Measurements from ENCODE around the gene FOSL1.

DNA sequence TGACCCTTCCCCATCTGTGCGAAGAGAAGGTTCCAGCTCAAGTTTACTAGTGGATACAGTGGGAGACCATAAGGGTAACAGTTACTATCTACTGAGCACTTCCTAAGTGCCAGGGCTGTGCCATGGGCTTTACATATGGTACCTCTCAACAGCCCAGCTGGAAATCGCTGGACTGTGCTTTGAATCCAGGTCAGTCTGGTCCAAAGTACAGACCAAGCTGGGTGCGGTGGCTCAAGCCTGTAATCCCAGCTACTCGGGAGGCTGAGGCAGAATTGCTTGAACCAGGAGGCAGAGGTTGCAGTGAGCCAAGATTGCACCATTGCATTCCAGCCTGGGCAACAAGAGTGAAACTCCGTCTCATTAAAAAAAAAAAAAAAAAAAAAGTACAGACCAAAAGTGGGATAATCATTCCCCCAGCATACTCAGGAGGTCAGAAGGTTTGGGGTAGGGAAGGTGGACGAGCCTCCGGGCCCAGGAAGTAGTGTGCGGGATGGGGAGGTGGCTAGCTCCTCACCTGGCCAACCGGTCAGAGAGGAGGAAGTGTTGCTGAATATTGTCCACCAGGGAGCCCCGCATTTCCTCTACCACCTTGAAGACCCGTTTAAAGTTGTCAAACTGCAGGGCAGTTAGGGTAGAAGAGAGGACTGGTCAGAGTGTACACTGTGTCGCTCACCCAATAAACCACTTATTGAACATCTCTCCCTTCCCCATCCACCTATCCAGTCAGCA lies 14.2 kb downstream of the FOSL1 start:
- no peak for TF ChIP-seq POLR2A (IDR thresholded peaks at IDR 0.05)
- TF ChIP-seq CTCF (IDR thresholded peaks at IDR 0.05), result no peak
- no peak for TF ChIP-seq POLR2AphosphoS5 (IDR thresholded peaks at IDR 0.05)

Measured in upper lobe of left lung (tissue), 4 donors.